ENCODE data around the gene SKA1.

SKA1 gene

GRCh38 chr18:50359806-50360205 is 15.0 kb upstream of the SKA1 start:
- no peak for DNase-seq (ENCODE audit: low read depth)

GRCh38 chr18:50360611-50361010 is 14.2 kb upstream of the SKA1 start:
- DNase-seq (ENCODE audit: low read depth), result no peak
- H3K4me3 ChIP-seq (ENCODE audit: control insufficient read depth, low read depth, low read length), result no peak overlapping the region
- no peak for TF ChIP-seq CTCF (conservative IDR thresholded peaks at IDR 0.05; ENCODE audit: control insufficient read depth, insufficient read depth, low read depth, low read length)

More at GRCh38 chr18:50359806-50360205, 15.0 kb upstream of the SKA1 start:
- no peak overlapping the region for H3K4me3 ChIP-seq (ENCODE audit: control insufficient read depth, low read depth, low read length)
- TF ChIP-seq CTCF (conservative IDR thresholded peaks at IDR 0.05; ENCODE audit: control insufficient read depth, insufficient read depth, low read depth, low read length), result no peak

GRCh38 chr18:50369672-50370071 is 5.2 kb upstream of the SKA1 start:
- DNase-seq (ENCODE audit: low read depth), result no peak
- no peak for TF ChIP-seq CTCF (conservative IDR thresholded peaks at IDR 0.05; ENCODE audit: control insufficient read depth, insufficient read depth, low read depth, low read length)
- H3K4me3 ChIP-seq (ENCODE audit: control insufficient read depth, low read depth, low read length), result no peak overlapping the region

GRCh38 chr18:50372743-50373142 is 2.1 kb upstream of the SKA1 start:
- DNase-seq (ENCODE audit: low read depth), result no peak
- TF ChIP-seq CTCF (conservative IDR thresholded peaks at IDR 0.05; ENCODE audit: control insufficient read depth, insufficient read depth, low read depth, low read length), result no peak

GRCh38 chr18:50373561-50374219 is 1.2 kb upstream of the SKA1 start:
- no peak for TF ChIP-seq CTCF (conservative IDR thresholded peaks at IDR 0.05; ENCODE audit: control insufficient read depth, insufficient read depth, low read depth, low read length)
- no peak for DNase-seq (ENCODE audit: low read depth)
- H3K4me3 ChIP-seq (ENCODE audit: control insufficient read depth, low read depth, low read length), result no peak overlapping the region

More at GRCh38 chr18:50372743-50373142, 2.1 kb upstream of the SKA1 start:
- no peak overlapping the region for H3K4me3 ChIP-seq (ENCODE audit: control insufficient read depth, low read depth, low read length)

GRCh38 chr18:50374220-50374752 is 560 bp upstream of the SKA1 start:
- TF ChIP-seq CTCF (conservative IDR thresholded peaks at IDR 0.05; ENCODE audit: control insufficient read depth, insufficient read depth, low read depth, low read length), result no peak
- H3K4me3 ChIP-seq (ENCODE audit: control insufficient read depth, low read depth, low read length), result peak overlapping the region; percentile 87
- DNase-seq (ENCODE audit: low read depth), result no peak

Data from fibroblast of mammary gland (primary cell).